Neuron (in vitro differentiated cells): ENCODE results near the gene CEP126.

ENCODE experiments used
- H2AFZ ChIP-seq: one replicate; pipeline ENCODE4 v1.6.1; 2013; ENCODE audit warnings: low read depth, mild to moderate bottlenecking, inconsistent platforms, low read length, moderate library complexity
- H3K27me3 ChIP-seq: one replicate; pipeline ENCODE4 v1.6.1; 2013; ENCODE audit warnings: low read length; ENCODE audit not compliant: insufficient read depth
- H3K36me3 ChIP-seq: one replicate; pipeline ENCODE4 v1.6.1; 2013; ENCODE audit warnings: low read length; ENCODE audit not compliant: insufficient read depth
- H3K4me1 ChIP-seq: one replicate; pipeline ENCODE4 v1.6.1; 2013; ENCODE audit warnings: low read length; ENCODE audit not compliant: insufficient read depth
- H3K4me3 ChIP-seq: 2 replicates; pipeline ENCODE4 v1.5.1; 2013; ENCODE audit warnings: mild to moderate bottlenecking, low read length, moderate library complexity
- H3K9me3 ChIP-seq: one replicate; pipeline ENCODE4 v1.6.1; 2013; ENCODE audit warnings: low read length

The CEP126 gene

GRCh38 chr11:102047305-102047924 lies 132.6 kb downstream of the CEP126 start, which contains the start of gene CFAP300:
CFAP300 (plus strand) TSS chr11:102047437; CDS start chr11:102047471, 34 bp downstream.
- Histone ChIP-seq H3K4me1 (no peaks in the 10 kb centered on the region), H3K4me3 (peak within 1 kb of the TSS; percentile 51), H3K9me3 (no peaks in the 10 kb centered on the region), H3K27me3 (no peaks in the 10 kb centered on the region), H3K36me3 (no peaks in the 10 kb centered on the region), H2AFZ (peak within 1 kb of the TSS; percentile 88)
